Endothelial cell of umbilical vein (primary cell): ENCODE measurements around the gene TSSK6.

Experiments
- EZH2 ChIP-seq: IDR thresholded peaks from 2 replicates; pipeline ENCODE4 v1.6.1; 2012; ENCODE audit warnings: borderline replicate concordance, low read depth, mild to moderate bottlenecking, moderate library complexity, low read length, inconsistent platforms; ENCODE audit not compliant: severe bottlenecking
- TF ChIP-seq, protein P1 (sequence below): IDR thresholded peaks from 2 replicates; pipeline ENCODE4 v1.6.1; 2011; ENCODE audit not compliant: insufficient read depth, insufficient read length
- TF ChIP-seq, protein P2 (sequence below), 2 donors: IDR thresholded peaks; 1 replicate in 1 of 2; 2 replicates in 1 of 2; pipeline ENCODE4 v1.5.1; 2011; ENCODE audit warnings: low read length in 2 of 2, mild to moderate bottlenecking in 2 of 2, moderate library complexity in 2 of 2, control low read depth in 1 of 2, inconsistent platforms in 1 of 2, low read depth in 1 of 2; ENCODE audit not compliant: insufficient read depth in 1 of 2; ENCODE audit errors: extremely low read depth in 1 of 2

DNA sequence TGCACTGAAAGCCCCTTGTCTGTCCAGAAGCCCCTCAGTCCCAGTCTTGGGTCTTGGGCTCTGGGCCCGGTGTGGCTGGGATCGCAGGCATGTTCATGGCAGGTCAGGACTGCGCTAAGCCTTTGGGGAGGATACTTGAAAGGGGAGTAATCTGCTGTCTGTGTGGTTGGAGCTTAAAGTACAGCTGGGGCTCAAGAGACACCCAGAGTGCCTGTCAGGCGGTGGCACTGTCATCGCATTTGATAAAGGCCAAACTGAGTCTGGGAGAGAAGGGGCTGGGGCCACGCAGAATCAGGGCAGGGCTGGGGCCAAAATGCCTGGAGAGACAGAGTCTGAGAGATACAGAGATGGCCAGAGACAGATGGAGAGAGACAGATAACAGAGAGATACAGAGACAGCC lies 18.5 kb upstream of the TSSK6 start:
- TF ChIP-seq, protein P1, sequence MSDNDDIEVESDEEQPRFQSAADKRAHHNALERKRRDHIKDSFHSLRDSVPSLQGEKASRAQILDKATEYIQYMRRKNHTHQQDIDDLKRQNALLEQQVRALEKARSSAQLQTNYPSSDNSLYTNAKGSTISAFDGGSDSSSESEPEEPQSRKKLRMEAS, result no peak
- TF ChIP-seq, protein P2, sequence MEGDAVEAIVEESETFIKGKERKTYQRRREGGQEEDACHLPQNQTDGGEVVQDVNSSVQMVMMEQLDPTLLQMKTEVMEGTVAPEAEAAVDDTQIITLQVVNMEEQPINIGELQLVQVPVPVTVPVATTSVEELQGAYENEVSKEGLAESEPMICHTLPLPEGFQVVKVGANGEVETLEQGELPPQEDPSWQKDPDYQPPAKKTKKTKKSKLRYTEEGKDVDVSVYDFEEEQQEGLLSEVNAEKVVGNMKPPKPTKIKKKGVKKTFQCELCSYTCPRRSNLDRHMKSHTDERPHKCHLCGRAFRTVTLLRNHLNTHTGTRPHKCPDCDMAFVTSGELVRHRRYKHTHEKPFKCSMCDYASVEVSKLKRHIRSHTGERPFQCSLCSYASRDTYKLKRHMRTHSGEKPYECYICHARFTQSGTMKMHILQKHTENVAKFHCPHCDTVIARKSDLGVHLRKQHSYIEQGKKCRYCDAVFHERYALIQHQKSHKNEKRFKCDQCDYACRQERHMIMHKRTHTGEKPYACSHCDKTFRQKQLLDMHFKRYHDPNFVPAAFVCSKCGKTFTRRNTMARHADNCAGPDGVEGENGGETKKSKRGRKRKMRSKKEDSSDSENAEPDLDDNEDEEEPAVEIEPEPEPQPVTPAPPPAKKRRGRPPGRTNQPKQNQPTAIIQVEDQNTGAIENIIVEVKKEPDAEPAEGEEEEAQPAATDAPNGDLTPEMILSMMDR (IDR thresholded peaks at IDR 0.05; ENCODE audit: extremely low read depth in 1 of 2, insufficient read depth in 1 of 2, low read depth in 1 of 2, low read length in 2 of 2), result no peak
- no peak for TF ChIP-seq EZH2
